Gastrocnemius medialis (tissue), 4 donors: ENCODE measurements around the gene TFIP11.

Source experiments
- POLR2A ChIP-seq, 2 donors: fragments of 450-650 bp; IDR thresholded peaks; one replicate each; pipeline ENCODE4 v1.6.1; 2017; ENCODE audit warnings: antibody characterized with exemption in 2 of 2, mild to moderate bottlenecking in 2 of 2, moderate library complexity in 2 of 2
- TF ChIP-seq, protein P1 (sequence below), 5 experiments: fragments of 450-650 bp in 3 of 5; fragments of 200-600 bp in 2 of 5; sonication (generic) in 2 of 5; IDR thresholded peaks in 4 of 5; conservative IDR thresholded peaks in 1 of 5; 1 replicate in 4 of 5; 2 replicates in 1 of 5; pipeline ENCODE4 v1.5.1; 2016 to 2019; ENCODE audit warnings: antibody characterized with exemption in 5 of 5, mild to moderate bottlenecking in 3 of 5, moderate library complexity in 3 of 5

GRCh38 chr22:26463688-26464087 is 48.6 kb downstream of the TFIP11 start:
- TF ChIP-seq POLR2A (IDR thresholded peaks at IDR 0.05), result no peak
- TF ChIP-seq, protein P1, sequence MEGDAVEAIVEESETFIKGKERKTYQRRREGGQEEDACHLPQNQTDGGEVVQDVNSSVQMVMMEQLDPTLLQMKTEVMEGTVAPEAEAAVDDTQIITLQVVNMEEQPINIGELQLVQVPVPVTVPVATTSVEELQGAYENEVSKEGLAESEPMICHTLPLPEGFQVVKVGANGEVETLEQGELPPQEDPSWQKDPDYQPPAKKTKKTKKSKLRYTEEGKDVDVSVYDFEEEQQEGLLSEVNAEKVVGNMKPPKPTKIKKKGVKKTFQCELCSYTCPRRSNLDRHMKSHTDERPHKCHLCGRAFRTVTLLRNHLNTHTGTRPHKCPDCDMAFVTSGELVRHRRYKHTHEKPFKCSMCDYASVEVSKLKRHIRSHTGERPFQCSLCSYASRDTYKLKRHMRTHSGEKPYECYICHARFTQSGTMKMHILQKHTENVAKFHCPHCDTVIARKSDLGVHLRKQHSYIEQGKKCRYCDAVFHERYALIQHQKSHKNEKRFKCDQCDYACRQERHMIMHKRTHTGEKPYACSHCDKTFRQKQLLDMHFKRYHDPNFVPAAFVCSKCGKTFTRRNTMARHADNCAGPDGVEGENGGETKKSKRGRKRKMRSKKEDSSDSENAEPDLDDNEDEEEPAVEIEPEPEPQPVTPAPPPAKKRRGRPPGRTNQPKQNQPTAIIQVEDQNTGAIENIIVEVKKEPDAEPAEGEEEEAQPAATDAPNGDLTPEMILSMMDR (IDR thresholded peaks at IDR 0.05 in 4 of 5, conservative IDR thresholded peaks at IDR 0.05 in 1 of 5), result no peak
